Omental fat pad (tissue), 4 donors: ENCODE data around the gene KEL. TPM values are rescaled to one million over a fixed set of nuclear protein-coding genes. Genes with fewer than 3 reads are reported as not detected.

Source experiments
- ATAC-seq: fragments of 150-250 bp; one replicate; pipeline ENCODE4 v1.9.1; 2016; ENCODE audit warnings: mild to moderate bottlenecking, moderate library complexity; ENCODE audit not compliant: low FRiP score
- DNase-seq: peaks from one replicate; pipeline ENCODE4 v3.0.0-alpha.2; 2019; ENCODE audit warnings: low spot score
- total RNA-seq, 4 donors: library from RNA; depleted of rRNA; stranded (reverse); fragments of >200 nt; gene quantifications; one replicate each; pipeline ENCODE4 v1.1.0, GENCODE V29; 2016
- TF ChIP-seq, protein P1 (sequence below), 3 donors: fragments of 450-650 bp; IDR thresholded peaks; one replicate each; pipeline ENCODE4 v1.5.1; 2016 to 2017; ENCODE audit warnings: antibody characterized with exemption in 3 of 3, mild to moderate bottlenecking in 3 of 3, moderate library complexity in 2 of 3

KEL gene
- total RNA-seq, 4 donors from 2014 or later = 0.28 to 0.96 TPM; not detected in 2

DNA sequence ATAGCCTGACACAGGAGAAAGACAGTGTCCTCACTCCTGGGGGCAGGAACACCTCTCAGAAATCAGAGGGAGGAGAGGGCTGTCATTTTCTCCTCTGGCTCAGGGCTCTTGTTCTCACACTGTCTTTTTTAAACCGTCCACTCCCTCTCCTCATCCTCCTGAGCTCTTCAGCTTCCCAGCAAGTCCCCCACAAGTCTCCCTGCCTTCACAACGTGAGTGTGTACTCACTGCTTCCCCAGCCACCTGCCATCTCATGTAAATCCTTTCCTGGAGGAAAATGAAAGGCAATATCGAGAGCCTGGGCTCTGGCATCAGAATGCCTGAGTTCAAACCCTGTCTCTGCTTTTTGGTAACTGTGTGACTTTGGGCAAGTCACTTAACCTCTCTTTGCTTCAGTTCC lies 17.2 kb downstream of the KEL start:
- TF ChIP-seq, protein P1, sequence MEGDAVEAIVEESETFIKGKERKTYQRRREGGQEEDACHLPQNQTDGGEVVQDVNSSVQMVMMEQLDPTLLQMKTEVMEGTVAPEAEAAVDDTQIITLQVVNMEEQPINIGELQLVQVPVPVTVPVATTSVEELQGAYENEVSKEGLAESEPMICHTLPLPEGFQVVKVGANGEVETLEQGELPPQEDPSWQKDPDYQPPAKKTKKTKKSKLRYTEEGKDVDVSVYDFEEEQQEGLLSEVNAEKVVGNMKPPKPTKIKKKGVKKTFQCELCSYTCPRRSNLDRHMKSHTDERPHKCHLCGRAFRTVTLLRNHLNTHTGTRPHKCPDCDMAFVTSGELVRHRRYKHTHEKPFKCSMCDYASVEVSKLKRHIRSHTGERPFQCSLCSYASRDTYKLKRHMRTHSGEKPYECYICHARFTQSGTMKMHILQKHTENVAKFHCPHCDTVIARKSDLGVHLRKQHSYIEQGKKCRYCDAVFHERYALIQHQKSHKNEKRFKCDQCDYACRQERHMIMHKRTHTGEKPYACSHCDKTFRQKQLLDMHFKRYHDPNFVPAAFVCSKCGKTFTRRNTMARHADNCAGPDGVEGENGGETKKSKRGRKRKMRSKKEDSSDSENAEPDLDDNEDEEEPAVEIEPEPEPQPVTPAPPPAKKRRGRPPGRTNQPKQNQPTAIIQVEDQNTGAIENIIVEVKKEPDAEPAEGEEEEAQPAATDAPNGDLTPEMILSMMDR (IDR thresholded peaks at IDR 0.05) = no peak
- no peak for ATAC-seq

DNA sequence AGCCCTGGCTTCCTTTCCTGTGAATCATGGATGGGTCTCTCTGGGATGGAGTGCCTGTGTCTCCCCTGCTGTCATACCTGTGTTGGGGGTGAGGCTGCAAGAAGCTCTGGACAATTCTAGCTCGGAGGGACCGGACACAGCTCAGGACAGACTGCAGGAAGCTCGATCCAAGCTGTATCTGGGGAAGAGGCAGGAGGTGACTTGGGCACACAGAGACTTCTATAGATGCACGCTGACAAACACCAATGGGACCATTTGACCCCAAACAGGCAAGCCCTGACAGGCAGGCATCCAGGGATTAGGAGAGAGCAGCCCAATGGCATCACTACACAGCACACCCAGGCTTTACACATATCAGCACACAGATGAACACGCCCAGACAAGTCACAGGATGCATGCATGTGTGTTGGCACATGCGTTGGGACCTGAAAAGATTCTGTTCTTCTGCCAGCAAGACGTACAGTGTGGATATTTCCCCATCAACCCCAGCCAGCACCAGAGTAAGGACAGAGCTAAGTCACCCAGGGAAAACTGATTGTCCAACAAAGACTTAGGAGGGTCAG lies 18.4 kb downstream of the KEL start:
- TF ChIP-seq, protein P1 (IDR thresholded peaks at IDR 0.05) = no peak
- ATAC-seq (no peak), DNase-seq (no peak)

More for the DNA sequence above, 17.2 kb downstream of the KEL start:
- no peak for DNase-seq

DNA sequence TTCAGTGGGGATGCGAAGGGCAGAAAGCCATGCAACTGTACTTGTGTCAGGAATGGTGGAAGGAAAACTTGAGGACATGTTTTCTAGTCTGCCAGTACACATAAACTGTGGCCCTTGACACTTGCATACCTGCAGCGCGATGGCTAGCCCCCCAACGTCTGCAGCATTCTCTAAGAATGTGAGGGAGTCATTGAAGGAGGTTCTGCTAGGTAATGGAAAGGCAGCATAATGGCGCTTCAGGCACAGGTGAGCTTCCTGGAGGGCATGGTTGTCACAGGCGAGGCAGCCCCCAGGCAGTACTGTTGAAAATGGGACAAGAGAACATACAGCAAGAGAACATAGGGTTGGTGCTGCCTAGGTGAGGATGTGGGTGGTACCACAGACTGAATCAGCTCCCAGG lies 19.4 kb downstream of the KEL start:
- ATAC-seq (no peak), DNase-seq (no peak)
- TF ChIP-seq, protein P1 (IDR thresholded peaks at IDR 0.05) = no peak

DNA sequence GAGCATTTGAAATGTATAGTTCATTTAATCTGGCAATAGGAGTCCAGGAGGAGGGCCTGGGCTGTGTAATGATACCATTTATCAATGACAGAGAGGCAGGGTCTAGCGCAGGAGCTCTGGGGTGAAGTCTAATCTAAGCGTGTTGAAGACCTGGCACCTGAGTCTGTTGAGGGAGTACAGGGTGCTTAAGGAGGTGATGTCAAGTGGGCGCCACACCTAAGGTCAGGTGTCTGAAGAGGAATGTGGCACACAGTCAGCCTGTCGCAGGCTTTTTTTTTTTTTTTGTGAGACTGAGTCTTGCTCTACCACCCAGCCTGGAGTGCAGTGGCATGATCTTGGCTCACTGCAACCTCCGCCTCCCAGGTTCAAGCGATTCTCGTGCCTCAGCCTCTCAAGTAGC lies 20.6 kb downstream of the KEL start:
- no peak for DNase-seq
- ATAC-seq = no peak

DNA sequence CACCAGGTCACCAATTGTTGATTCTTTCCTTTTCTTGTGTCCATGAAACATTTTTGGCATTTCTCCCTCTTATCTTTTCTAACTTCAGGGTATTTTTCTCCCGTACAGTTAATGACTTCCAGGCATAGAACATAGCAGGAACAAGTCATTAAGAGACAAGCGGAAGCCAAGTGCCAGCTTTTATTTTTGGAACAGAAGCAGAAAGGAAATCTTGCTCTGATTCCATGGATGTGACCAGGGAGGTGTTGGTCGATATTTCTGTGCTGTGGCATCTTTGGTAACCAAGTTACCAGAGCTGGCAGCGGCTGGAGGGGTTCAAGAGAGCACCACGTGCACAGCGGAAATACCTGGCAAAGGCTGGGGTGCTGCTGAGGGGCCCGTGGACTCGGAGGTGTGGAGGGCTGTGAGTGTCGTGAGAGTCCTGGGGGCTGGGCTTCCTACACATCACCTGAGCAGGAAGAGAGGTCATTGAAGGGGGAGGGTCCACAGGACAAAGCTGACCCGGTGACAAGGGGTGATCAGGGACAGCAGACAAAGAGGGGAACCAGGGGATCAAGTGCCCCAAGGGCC lies 21.1 kb downstream of the KEL start:
- TF ChIP-seq, protein P1 (IDR thresholded peaks at IDR 0.05) = no peak
- ATAC-seq (no peak), DNase-seq (no peak)

More for the DNA sequence above, 20.6 kb downstream of the KEL start:
- TF ChIP-seq, protein P1 (IDR thresholded peaks at IDR 0.05) = no peak

DNA sequence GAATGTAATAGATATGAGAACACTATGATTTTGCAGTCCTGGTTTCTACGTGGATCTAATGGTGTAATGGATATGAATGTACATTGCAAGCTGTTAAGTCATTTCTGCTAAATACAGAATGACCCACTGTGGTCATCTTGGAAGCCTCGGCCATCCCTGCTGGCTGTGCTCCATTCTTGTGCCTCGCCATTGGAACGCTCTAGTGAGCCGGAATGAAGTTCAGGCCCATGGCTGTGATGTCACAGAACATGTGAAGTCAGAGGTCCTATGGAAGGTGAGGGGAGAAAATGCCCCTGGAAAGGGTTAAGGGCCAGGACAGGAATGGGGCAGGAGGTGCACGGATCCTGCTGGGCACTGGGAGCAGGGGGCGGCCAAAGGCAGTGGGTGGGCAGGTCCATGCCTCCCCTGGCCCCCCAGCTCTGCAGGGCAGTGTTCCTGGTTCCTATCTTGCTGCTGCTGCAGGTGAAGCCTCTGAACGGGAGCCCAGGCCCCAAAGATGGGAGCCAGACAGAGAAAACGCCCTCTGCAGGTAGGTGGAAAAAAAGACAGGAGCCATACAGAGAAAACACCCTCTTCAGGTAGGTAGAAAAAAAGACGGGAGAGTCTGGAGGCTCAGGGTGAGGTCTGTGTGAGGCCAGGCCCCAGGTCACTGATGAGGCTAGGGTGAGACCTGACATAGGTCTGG lies 22.8 kb downstream of the KEL start, which contains the start of gene LLCFC1:
Gene LLCFC1 (plus strand): TSS at position 259 of the 685 bp plus-strand sequence. CDS start 138 bp downstream, at position 397.
- no peak for ATAC-seq
- no peak for DNase-seq
- TF ChIP-seq, protein P1 (IDR thresholded peaks at IDR 0.05) = no peak
